Activated T-cell treated with anti-CD3 and anti-CD28 coated beads for 4 hours (primary cell): ENCODE measurements around the gene CDX1.

Source experiments
- DNase-seq: peaks from one replicate; pipeline ENCODE4 v3.0.0-alpha.2; 2020

Gene CDX1

DNA sequence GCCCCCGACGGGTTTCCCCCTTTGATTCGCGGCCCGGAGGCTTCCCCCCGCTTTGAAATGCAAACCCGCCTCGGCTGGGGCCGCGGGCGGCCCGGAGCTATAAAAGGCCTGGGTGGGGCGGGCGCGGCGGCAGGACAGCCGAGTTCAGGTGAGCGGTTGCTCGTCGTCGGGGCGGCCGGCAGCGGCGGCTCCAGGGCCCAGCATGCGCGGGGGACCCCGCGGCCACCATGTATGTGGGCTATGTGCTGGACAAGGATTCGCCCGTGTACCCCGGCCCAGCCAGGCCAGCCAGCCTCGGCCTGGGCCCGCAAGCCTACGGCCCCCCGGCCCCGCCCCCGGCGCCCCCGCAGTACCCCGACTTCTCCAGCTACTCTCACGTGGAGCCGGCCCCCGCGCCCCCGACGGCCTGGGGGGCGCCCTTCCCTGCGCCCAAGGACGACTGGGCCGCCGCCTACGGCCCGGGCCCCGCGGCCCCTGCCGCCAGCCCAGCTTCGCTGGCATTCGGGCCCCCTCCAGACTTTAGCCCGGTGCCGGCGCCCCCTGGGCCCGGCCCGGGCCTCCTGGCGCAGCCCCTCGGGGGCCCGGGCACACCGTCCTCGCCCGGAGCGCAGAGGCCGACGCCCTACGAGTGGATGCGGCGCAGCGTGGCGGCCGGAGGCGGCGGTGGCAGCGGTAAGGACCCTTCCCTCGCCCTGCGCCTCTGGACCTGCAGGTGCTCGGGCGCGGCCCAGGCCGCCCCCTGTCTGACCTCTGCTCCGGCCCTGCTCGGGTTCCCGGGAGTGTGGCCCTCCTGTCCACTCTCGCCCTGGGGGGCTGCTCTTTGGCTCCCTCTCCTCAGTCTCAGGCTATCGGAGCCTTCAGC, at the start of gene CDX1:
TSS of gene CDX1 (plus strand) at position 129 of the 862 bp plus-strand sequence. CDS start at position 228, 99 bp downstream.
- DNase-seq, result no peak

- no peak for DNase-seq
These were observed 48.5 kb upstream of the CDX1 start for GRCh38 chr5:150117945-150118560.

DNA sequence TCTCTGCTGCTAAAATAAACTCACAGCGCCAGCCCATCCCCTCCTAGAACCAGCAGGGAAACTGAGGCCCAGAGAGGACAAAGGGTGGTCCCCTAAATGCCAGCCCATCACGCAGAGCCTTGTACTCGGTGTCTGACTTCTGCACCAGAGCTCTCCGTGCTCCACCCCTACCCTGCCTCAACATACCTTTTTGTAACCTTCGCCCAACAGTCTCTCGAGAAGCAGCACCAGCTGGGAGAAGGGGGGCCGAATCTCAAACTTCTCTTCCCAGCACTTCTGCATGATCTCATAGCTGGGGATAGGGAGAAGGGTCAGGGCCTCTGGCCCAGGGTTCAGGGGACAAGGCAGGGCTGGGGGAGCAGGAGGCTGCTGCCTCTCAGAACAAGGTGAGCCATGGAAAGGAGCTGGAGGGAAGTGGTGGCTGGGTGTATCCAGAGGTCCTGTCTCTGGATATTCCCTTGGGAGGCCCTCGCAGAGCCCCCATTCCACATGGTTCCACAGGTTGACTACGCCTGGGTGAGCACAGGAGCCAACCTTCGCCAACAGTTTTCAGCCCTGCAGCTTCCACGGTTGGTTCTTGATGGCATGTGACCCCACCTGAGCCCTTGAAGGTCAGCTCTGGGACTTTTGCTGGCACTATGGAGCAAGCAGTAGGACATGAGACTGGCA, 47.9 kb upstream of the CDX1 start:
- DNase-seq, result no peak

GRCh38 chr5:150119421-150120061, 47.0 kb upstream of the CDX1 start:
- DNase-seq, result no peak

DNA sequence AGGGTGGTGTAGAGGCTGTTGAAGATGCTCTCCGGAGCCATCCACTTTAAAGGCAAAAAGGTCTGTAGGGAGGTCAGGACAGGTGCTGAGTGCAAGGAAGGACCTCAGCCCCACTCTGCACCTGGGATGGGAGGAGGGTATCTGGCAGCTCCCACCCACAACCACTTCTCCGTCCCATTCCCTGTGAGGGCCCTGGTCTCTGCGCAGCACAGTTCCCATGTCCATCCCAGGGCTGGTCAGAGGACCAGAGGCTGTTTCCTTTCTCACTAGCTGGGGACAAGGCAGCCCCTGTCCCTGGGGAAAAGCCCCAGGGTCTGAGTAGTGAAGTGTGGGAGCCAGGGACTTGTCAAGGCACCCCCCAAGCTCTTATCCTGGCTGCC, 46.5 kb upstream of the CDX1 start:
- no peak for DNase-seq

- no peak for DNase-seq
These were observed 45.7 kb upstream of the CDX1 start for GRCh38 chr5:150120617-150121447.

DNA sequence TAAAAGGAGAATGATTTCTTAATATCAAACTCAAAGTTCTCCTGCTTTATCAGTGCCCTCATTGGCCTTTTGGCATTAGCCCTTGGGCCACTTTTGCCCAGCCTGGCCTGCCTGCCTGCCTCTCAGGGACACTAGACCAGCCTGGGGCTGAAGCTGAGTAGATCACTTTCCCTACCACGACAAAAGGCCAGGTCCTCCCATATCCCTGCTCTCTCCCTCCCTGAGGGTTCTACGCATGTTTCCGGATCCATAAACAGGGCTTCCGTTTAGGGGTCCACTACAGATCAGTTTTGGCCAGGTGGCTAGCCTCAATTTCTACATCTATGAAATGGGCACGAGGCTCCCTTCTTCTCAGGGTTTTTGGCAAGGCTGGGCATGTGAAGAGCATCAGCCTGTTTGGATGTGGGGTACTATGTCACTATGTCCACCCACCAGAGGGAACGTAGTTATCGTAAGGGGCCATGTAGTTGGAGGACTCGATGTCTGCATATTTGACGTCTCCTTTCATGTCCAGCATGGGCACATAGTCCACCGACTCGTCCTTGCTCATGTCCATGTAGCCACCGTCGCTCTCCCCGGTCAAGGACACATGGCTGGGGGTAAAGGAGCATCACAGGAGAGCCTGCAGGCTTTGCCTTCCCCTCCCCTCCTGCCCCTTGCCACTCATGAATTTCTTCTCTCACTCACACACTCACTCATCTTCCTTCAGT, 45.0 kb upstream of the CDX1 start:
- no peak for DNase-seq

- DNase-seq, result no peak
These were observed 44.4 kb upstream of the CDX1 start for GRCh38 chr5:150122158-150122510.

DNA sequence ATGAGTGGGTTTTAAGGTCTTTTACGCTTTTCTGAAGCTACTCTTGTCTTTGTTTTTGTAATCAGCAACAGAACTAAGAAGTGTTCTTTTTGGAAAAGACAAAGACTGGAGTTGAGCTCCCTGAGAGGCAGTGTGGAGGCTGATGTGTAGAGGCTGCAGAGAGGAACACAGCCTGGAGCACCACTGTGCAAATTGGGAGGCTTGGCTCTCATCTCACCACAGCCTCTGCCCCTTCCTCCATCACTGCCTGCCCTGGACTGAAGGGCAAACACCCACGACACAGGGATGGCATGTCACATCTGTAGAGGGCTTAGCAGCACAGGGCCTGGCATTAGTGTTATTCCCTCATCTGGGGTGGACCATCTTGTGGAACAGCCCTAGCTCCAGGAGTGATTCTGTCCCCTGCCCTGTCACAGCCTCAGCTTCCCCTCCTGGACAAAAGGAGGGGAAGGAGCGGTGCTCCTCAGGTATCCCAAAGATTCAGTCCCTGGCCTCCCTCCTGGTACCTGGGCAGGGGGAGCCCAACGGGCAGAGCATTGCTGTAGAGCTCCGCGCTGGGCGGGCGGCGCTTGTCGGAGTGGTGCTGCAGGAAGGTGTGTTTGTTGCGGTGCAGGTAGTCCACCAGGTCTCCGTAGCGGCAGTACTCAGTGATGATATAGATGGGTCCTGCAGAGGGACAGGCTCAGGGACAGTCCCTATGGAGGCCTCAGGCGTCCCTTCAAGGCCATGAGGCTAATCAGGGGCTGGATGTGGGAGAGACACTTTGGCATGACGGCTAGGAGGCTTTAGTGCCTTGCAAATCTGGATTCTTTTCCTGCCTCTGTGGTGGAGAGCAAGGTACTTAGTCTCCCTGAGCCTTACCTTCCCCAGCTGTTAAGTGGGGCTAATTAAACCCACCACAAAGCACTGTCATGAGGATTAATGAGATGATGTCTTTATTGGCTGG, 43.8 kb upstream of the CDX1 start:
- no peak for DNase-seq

GRCh38 chr5:150123542-150123941, 43.0 kb upstream of the CDX1 start:
- DNase-seq, result no peak

DNA sequence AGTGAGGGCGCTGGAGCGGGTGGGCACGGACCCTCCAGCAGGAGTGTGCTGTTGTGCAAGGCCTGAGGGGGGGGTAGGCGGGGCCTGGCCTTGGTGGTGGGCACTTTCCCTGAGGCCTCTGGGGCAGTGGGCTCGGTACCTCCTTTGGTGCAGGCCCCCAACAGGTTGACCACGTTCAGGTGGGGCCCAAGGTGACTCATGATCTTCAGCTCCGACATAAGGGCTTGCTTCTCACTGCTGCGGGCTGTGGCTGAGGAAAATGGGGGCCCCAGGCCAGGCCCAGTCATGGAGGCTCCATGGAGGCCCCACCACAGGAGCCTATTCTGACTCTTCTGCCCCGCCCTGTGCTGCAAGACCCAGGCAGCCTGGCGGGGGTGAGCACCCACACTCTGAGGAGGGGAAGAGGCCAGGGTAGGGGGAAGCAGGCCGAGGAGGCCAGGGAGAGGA, 42.4 kb upstream of the CDX1 start:
- DNase-seq, result no peak

DNA sequence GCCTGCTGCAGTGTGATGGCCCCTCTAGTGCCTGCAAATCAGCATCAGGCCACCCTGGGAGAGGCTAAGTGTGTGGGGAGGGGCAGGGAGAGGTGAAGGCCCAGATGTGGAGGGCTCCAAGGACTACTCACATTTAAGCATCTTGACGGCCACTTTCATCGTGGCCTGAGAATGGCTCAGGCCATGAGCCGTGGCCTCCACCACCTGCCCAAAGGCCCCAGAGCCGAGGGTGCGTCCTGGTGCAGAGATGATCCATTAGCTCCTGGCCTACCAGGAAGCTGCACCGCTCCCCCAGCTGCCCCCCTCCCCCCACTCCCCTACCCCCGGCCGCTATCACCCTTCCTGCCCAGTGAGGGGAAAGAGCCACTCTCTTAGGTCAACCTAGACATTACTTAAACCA, 42.0 kb upstream of the CDX1 start:
- no peak for DNase-seq

DNA sequence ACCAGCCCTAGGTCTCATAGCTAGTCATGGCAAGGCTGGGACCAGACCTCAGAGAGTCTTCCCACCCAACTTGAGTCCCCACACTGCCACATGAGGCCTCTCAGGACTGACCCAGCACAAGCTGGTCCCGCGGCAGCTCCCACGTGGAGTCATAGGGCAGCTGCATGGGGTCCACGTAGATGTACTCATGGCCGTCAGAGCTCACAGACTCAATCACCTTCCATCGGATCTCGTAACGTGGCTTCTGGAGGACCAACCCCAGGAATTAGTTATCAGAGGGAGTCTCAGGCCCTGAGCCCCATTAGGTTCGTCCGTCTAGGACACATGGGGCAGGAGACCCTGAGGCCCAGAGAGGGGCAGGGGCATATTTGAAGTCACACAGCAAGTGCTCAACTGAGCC, 41.2 kb upstream of the CDX1 start:
- DNase-seq, result no peak

DNA sequence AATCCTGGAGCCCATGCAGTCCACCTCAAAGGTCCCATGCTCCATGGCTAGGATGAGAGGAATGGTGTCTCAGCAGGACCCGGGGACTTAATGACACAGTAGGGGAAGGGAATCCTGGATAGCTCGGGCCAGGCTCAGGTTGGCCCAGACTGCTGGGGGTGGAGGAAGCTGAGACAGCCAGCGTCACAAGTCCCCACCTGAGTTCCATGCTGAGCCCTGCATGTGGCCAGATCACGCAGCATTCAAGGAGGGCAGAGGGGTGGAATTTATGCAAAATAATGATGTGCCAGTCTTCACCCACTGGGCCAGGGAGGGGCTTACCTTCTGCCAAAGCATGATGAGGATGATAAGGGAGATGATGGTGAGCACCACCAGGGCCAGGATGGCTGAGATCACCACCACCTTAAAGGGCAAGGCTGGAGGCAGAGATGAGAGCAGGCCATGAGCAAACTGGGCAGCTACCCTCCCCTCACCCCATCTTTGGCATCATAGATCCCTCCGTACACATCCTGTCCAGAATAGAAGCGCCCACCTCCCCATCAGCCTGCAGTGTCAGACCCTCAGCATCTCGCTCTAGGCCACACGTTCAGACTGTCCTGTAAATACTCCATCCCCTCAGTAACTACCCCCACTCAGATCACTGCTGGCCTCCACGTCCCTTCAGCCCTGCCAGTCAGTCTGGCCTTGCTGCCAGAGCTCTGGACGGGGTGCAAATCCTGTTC, 40.2 kb upstream of the CDX1 start:
- DNase-seq, result no peak

GRCh38 chr5:150126921-150127265, 39.7 kb upstream of the CDX1 start:
- DNase-seq, result no peak

DNA sequence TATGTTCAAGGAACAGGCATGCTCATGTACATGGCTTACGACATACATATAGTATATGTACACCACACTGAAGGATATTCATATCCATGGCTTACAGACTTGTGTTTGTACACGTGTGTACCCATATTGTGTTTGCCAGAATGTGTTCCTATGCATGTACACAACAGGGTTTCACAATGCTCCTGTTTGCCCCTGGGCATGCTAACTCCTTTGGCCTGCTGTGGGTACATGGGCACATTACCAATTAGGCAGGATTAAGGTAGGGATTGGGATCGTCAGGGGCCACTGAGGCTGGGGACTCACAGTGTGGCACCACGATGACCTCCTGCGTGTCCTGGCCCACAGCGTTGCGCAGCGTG, 37.1 kb upstream of the CDX1 start:
- no peak for DNase-seq

DNA sequence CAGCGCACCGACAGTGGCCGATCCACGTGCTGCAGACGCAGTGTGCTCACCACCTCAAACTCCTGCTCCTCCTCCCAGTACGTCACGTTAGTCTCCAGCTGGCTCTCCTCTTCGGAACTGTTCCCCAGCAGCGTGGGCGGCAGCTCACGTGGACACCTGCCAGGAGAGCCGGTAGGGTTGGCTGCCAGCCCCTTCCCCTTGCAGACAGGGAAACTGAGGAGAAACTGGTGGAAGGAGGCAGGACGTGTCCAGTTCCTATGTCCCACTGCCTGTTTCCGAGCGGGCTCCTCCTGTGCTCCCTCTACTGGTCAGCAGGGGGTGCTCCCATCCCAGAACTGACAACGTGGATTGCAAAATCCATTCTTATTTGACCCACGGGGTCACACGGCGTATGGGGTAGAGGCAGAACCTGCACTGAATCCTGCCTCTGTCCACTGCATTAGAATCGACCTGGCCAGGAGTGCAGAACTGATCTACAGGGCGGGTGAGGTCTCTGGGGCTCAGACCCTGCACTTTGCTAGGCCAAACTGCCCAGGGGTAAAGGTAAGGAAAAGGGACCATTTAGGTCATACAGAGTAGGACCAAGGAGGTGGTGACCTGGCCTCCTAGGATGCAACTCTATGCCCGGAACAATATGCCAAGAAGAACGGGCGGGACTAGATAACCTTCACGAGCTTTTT, 36.6 kb upstream of the CDX1 start:
- DNase-seq, result peak; percentile 6

GRCh38 chr5:150130493-150130922, 36.1 kb upstream of the CDX1 start:
- DNase-seq, result no peak

DNA sequence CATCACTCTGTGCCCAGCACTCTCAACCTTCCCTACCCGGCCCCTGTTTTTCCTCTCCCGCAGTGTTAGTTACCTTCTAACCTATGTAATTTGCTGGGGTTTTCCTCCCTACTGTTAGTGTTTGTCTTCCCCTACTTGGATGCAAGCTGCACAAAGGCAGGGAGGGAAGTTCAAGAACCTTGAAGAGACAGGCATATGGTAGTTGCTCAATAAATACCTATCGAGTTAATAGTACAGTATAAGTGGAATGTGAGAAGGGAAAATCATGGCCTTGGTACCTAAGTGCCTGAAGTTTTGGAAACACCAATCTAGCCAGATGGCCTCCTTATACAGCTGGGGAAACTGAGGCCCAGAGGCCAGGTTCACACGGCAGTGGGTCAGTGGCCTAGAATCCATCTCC, 35.1 kb upstream of the CDX1 start:
- no peak for DNase-seq
